Testis (tissue), 2 donors: ENCODE data around the gene ZNF143.

ENCODE experiments used
- POLR2A ChIP-seq: fragments of 450-650 bp; IDR thresholded peaks from one replicate; pipeline ENCODE4 v1.6.1; 2017; ENCODE audit warnings: antibody characterized with exemption, mild to moderate bottlenecking, moderate library complexity
- TF ChIP-seq, protein P1 (sequence below), 3 experiments: fragments of 450-650 bp in 2 of 3; fragments of 200-600 bp in 1 of 3; sonication (generic) in 1 of 3; IDR thresholded peaks; one replicate each; pipeline ENCODE4 v1.5.1; 2016 to 2019; ENCODE audit warnings: antibody characterized with exemption in 3 of 3, mild to moderate bottlenecking in 2 of 3, moderate library complexity in 1 of 3

DNA sequence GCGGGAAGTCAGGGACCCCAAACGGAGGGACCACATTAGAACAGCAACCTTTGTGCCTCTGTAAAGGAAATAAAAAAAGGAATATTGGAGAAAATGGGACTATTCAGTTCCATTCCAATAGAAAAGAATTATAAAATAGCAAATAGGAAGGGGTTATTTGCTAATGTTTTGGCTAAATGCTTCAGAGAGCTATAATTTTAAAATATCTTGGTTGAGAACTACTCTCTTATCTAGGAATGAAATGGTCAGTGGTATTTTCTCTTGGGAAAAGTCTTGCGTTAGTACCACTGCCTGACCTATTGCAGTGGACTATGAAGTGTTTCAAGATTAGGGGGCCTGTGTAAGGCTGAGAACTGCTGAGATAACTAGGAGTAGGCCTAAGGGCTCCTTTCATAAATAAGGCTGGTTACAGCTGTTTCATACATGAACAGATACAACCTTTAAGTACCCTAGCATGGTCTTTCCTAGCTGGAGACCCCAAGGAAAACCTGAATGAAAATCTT lies 105.8 kb downstream of the ZNF143 start:
- TF ChIP-seq POLR2A: no peak
- TF ChIP-seq, protein P1, sequence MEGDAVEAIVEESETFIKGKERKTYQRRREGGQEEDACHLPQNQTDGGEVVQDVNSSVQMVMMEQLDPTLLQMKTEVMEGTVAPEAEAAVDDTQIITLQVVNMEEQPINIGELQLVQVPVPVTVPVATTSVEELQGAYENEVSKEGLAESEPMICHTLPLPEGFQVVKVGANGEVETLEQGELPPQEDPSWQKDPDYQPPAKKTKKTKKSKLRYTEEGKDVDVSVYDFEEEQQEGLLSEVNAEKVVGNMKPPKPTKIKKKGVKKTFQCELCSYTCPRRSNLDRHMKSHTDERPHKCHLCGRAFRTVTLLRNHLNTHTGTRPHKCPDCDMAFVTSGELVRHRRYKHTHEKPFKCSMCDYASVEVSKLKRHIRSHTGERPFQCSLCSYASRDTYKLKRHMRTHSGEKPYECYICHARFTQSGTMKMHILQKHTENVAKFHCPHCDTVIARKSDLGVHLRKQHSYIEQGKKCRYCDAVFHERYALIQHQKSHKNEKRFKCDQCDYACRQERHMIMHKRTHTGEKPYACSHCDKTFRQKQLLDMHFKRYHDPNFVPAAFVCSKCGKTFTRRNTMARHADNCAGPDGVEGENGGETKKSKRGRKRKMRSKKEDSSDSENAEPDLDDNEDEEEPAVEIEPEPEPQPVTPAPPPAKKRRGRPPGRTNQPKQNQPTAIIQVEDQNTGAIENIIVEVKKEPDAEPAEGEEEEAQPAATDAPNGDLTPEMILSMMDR (IDR thresholded peaks at IDR 0.05): no peak
